ENCODE measurements around the gene IL16. TPM values are rescaled to one million over a fixed set of nuclear protein-coding genes. Genes with fewer than 3 reads are reported as not detected.
A peak's percentile ranks its signal among the peaks of the same experiment; 100 is the strongest.

The IL16 gene
- total RNA-seq, 1 donor, result 44.7 TPM

DNA sequence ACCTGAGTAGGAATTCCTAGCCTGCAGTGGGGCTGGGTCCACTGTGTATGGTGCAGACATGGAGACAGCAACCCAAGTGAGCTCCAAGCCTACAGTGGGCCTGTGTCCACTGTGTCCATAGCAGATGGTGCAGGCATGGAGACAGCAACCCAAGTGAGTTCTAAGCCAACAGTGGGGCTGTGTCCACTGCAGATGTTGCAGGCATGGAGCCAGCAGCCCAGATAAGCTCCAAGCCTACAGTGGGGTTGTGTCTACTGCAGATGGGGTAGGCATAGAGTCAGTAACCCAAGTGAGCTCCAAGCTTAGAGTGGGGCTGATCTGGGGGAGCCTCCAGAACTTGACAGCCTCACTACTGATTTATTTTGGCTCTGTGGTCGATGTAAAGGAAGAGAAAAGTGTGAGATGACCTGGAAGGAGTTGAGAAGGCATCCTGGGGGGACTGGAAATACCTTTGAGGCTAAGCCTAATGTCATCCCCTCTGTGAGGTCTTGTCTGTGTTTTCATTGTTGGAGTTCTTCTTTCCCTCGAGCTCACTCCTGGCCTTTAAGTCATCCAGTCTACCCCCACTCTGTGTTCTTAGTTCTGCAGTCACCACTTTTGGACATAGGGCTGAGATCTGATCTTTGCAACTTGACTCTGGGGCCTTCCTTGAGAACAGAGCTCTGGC, 22.4 kb upstream of the IL16 start:
- DNase-seq (ENCODE audit: low read depth in 2 of 3, low spot score in 2 of 3), result no peak

DNA sequence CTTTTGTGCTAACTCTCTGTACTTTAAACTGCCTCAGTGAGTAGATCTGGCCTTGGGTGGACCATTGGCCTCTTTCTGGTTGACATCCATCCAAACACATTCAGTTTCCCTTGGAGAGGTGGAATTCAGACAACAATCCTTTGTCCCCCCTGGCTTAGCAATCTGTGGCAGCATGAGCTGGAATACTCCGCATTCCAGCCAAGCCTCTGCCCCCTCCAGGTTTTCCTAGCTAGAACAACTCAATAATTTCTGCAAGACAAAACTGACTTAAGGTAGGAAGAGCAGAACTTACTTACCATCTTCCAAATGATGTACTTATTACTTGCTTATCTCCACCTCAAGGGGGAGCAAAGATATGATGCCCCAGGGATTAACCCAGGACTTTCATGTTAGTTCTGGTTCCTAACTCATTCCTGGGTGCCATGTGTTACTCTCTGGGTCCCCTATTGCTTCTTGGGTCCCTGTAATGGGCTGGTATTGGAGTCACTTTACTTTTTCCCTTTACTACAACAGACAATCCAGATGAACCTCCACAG, 21.8 kb upstream of the IL16 start:
- no peak for DNase-seq (ENCODE audit: low read depth in 2 of 3, low spot score in 2 of 3)

- DNase-seq (ENCODE audit: low read depth in 2 of 3, low spot score in 2 of 3), result no peak
Observed at GRCh38 chr15:81175496-81175895, 21.2 kb upstream of the IL16 start.

DNA sequence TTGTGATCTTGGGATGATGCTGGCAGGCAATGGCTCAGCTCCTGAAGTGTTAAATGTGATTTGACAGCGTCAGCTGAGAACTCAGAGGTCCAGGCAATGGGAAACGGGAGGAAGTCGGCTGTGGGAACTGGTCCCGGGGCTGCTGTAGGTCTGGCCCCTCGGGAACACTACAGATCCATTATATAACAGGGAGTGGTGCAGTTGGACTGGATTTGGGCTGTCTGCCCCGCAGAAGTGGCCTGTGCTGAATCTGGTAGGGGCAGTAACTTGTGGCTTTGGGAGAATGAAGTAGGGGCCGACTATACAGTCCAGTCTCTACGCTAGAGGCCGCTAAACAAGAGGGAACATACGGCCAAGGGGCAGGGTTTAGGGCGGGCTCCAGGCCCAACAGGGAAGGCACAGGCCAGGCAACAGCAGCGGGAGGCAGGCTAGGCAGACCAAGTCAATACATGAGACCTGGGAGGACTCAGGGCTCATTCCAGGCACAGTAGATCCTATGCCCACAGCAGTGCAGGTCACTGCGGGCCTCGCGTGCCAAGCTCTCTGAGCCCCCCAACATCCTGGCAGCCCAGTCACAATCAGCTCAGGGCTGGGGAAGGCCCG, 20.3 kb upstream of the IL16 start:
- DNase-seq (ENCODE audit: low read depth in 2 of 3, low spot score in 2 of 3), result no peak

DNA sequence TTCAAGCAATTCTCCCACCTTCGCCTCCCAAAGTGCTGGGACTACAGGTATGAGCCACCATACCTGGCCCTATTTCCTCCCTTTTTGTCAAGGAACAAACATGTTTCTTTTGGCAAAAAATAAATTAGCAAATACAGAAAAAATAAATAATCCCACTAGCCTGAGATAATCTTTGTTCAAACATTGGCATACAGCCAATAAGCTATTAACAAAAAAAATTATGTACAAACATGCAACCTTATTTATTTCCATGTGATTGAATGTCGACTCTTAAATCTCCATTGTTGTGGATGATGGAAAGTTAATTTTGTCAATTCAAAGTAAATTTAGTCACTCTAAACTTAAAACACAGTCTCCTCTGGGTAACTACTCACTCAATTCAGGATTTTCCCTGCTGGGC, 18.3 kb upstream of the IL16 start:
- DNase-seq (ENCODE audit: low read depth in 2 of 3, low spot score in 2 of 3), result no peak

GRCh38 chr15:81181220-81181619, 15.5 kb upstream of the IL16 start:
- DNase-seq (ENCODE audit: low read depth in 2 of 3, low spot score in 2 of 3), result no peak

GRCh38 chr15:81182031-81182755, 14.5 kb upstream of the IL16 start:
- peak in 1 of 3 donors; percentile 22 for DNase-seq (ENCODE audit: low read depth in 2 of 3, low spot score in 2 of 3)

GRCh38 chr15:81182756-81183438, 13.8 kb upstream of the IL16 start:
- DNase-seq (ENCODE audit: low read depth in 2 of 3, low spot score in 2 of 3), result no peak

- peak in 1 of 3 donors; percentile 19 for DNase-seq (ENCODE audit: low read depth in 2 of 3, low spot score in 2 of 3)
Observed at GRCh38 chr15:81183439-81183775, 13.3 kb upstream of the IL16 start.

DNA sequence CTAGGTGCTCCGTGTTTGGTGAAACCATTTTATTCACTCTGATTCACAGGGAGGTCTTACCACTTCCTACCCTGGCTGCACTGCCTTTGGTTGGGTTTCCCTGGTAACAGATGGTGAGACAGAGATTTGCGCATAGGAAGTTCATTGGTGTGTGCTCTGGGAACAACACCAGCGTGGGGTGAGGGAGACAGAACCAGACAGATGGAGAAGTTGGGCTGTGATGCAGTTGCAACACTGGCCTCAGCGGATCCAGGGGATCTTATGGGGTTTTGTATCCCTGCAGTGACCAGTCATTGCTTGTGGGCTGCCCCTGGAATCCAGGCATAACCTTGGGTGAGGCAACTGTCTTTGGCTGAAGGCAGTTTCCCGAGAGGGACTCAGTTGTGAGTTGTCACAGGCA, 12.5 kb upstream of the IL16 start:
- peak in 2 of 3 donors; percentile 68 to 90 for DNase-seq (ENCODE audit: low read depth in 2 of 3, low spot score in 2 of 3)

- no peak for DNase-seq (ENCODE audit: low read depth in 2 of 3, low spot score in 2 of 3)
Observed at GRCh38 chr15:81185631-81186295, 10.9 kb upstream of the IL16 start.

- DNase-seq (ENCODE audit: low read depth in 2 of 3, low spot score in 2 of 3), result no peak
Observed at GRCh38 chr15:81188354-81188753, 8.3 kb upstream of the IL16 start.

GRCh38 chr15:81189583-81190283, 6.9 kb upstream of the IL16 start:
- DNase-seq (ENCODE audit: low read depth in 2 of 3, low spot score in 2 of 3), result no peak

GRCh38 chr15:81190922-81191507, 5.7 kb upstream of the IL16 start:
- no peak for DNase-seq (ENCODE audit: low read depth in 2 of 3, low spot score in 2 of 3)

DNA sequence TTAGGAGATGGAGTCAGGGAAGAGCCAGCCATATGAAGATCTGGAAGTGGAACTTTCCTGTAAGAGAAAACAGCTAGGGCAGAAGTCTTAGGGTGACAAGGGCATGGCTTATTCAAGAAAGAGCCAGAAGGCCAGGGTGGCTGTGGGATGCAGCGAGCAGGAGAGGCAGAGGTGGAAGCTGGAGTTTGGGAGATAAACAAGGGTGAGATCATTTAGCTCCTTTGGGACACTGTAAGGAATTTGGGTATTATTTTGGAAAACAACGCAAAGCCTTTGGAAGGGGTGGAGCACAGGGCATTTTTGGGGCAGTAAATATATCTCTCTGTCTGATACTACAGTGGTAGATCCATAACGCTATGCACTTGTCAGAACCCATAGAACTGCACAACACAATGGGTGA, 5.0 kb upstream of the IL16 start:
- no peak for DNase-seq (ENCODE audit: low read depth in 2 of 3, low spot score in 2 of 3)

DNA sequence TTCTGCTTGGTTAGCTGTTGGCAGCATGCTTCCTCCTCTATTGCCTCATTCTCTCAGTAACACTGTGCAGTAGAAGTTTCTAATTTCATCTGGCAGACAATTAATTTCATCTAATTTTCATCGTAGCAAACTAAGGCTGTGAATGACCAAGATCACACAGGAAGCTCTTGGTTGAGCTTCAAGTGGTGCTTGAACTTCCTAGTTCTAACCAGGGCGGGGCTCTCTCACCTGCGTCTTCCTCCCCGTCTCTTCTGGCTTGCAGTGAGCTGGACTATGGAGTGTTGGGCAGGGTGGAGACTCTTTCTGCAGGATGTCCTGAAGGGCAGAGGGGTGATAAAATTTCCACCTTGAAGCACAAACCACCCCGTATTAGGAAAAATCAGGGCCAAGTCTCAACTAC, 2.0 kb upstream of the IL16 start:
- no peak for DNase-seq (ENCODE audit: low read depth in 2 of 3, low spot score in 2 of 3)

- DNase-seq (ENCODE audit: low read depth in 2 of 3, low spot score in 2 of 3), result no peak
Observed at GRCh38 chr15:81195339-81195864, 1.3 kb upstream of the IL16 start.

DNA sequence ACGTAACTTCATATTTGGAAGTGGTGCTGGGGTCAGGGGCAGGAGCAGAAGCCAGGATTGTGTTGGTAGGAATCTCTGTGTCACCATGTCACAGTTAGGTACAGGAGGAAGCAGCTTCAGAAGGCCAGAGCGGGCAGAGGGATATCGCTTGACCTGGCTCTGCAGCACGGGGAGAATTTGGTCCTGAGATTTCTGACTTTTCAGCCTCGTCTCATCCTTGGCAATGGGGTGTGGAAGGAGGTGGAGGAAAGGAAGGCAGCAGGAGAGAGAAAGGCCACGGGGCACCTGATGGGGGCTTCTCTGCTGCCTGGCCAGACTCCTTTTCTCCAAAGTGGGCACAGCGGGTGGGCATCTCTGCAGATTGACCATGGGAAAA, 564 bp downstream of the IL16 start:
- no peak for DNase-seq (ENCODE audit: low read depth in 2 of 3, low spot score in 2 of 3)

GRCh38 chr15:81197688-81198281, 1.1 kb downstream of the IL16 start:
- no peak for DNase-seq (ENCODE audit: low read depth in 2 of 3, low spot score in 2 of 3)

Data from hematopoietic multipotent progenitor cell (in vitro differentiated cells).